GM12878 (cell line): Measurements from ENCODE around the gene ZNF396. TPM values are rescaled to one million over a fixed set of nuclear protein-coding genes. Genes with fewer than 3 reads are reported as not detected.
A peak's percentile ranks its signal among the peaks of the same experiment; 100 is the strongest.

Source experiments
- ATAC-seq: fragments of 200-7000 bp; cut with Tn5 transposase; 3 replicates; pipeline ENCODE4 v1.9.1; 2020; ENCODE audit warnings: mild to moderate bottlenecking, moderate library complexity
- BruUV-seq: library from RNA; stranded (reverse); fragments of 400-500 nt; replicated peaks from 2 replicates; lab custom pipeline; 2021; lab: Mats Ljungman, UMichigan
- CTCF ChIA-PET: fragments of 300-600 bp; sonication (Branson Sonifier 250); formaldehyde crosslinking; extraction: SDS; loops from one replicate; lab custom pipeline; 2021; ENCODE audit warnings: inconsistent platforms; lab: Yijun Ruan, JAX
- POLR2A ChIA-PET: fragments of 350-600 bp; formaldehyde crosslinking; extraction: SDS; loops from one replicate; lab custom pipeline; 2021; ENCODE audit warnings: inconsistent platforms; lab: Charles Lee
- RAD21 ChIA-PET: fragments of 300-600 bp; sonication (Branson Sonifier 250); formaldehyde crosslinking; loops from one replicate; lab custom pipeline; 2023; ENCODE audit warnings: antibody characterized with exemption; ENCODE audit not compliant: unreplicated experiment; lab: Charles Lee
- SMC1A ChIA-PET: fragments of 300-600 bp; sonication (Branson Sonifier 250); formaldehyde crosslinking; loops from one replicate; lab custom pipeline; 2023; ENCODE audit not compliant: unreplicated experiment, uncharacterized antibody; lab: Charles Lee
- DNase-seq: peaks from one replicate; pipeline ENCODE4 v3.0.0-alpha.2; 2011; ENCODE audit warnings: low read depth, low spot score
- FAIRE-seq: peaks from 3 replicates; lab custom pipeline; 2011; peaks lifted over from hg19 to GRCh38; lab: Jason Lieb, UNC
- H2AFZ ChIP-seq: 2 replicates; pipeline ENCODE4 v1.6.0; 2011; ENCODE audit warnings: low read depth, low read length, control low read depth; ENCODE audit not compliant: control insufficient read depth
- H3K27ac ChIP-seq: 2 replicates; pipeline ENCODE4 v1.5.1; 2011; ENCODE audit warnings: control low read depth; ENCODE audit not compliant: control insufficient read depth, insufficient read depth
- H3K27me3 ChIP-seq, 2 experiments: replicated peaks in 1 of 2; 2 replicates each; pipeline versions ENCODE4 v1.6.0 to v1.6.1; 2011; ENCODE audit warnings: low read length in 1 of 2; ENCODE audit not compliant: control insufficient read depth in 2 of 2, insufficient read depth in 2 of 2
- H3K36me3 ChIP-seq, 2 experiments: 2 replicates each; pipeline ENCODE4 v1.5.1; 2011; ENCODE audit warnings: low read length in 1 of 2; ENCODE audit not compliant: control insufficient read depth in 2 of 2, insufficient read depth in 2 of 2
- H3K4me1 ChIP-seq: 2 replicates; pipeline ENCODE4 v1.6.1; 2011; ENCODE audit warnings: mild to moderate bottlenecking, low read length, moderate library complexity, mixed read lengths; ENCODE audit not compliant: control insufficient read depth, insufficient read depth
- H3K4me2 ChIP-seq: 2 replicates; pipeline ENCODE4 v1.6.0; 2011; ENCODE audit warnings: control low read depth; ENCODE audit not compliant: control insufficient read depth, insufficient read depth
- H3K4me3 ChIP-seq: fragments of 200-600 bp; sonication (generic); 2 replicates; pipeline ENCODE4 v1.5.1; 2016
- H3K79me2 ChIP-seq: 2 replicates; pipeline ENCODE4 v1.6.0; 2011; ENCODE audit warnings: low read length; ENCODE audit not compliant: control insufficient read depth, insufficient read depth
- H3K9ac ChIP-seq: 2 replicates; pipeline ENCODE4 v1.8.0; 2011; ENCODE audit warnings: low read length, control low read depth, mixed read lengths; ENCODE audit not compliant: control insufficient read depth, insufficient read depth
- H3K9me3 ChIP-seq: replicated peaks from 3 replicates; pipeline ENCODE4 v1.5.1; 2011; ENCODE audit warnings: mild to moderate bottlenecking, low read length; ENCODE audit not compliant: control insufficient read depth, insufficient read depth
- H4K20me1 ChIP-seq: 2 replicates; pipeline ENCODE4 v1.6.0; 2011; ENCODE audit not compliant: control insufficient read depth, insufficient read depth
- BHLHE40 ChIP-seq, 2 experiments: fragments of 450-650 bp in 1 of 2; IDR thresholded peaks; 2 replicates each; pipeline ENCODE4 v1.6.1; 2011 to 2017; ENCODE audit warnings: low read depth in 2 of 2, borderline replicate concordance in 1 of 2, improper control_type of control experiment in 1 of 2, low read length in 1 of 2, mild to moderate bottlenecking in 1 of 2
- CREB1 ChIP-seq: IDR thresholded peaks from 2 replicates; pipeline ENCODE4 v1.6.1; 2012; ENCODE audit warnings: low read depth, mild to moderate bottlenecking, inconsistent platforms
- CREM ChIP-seq: IDR thresholded peaks from 2 replicates; pipeline ENCODE4 v1.6.1; 2014; ENCODE audit warnings: antibody characterized with exemption, low read depth
- EP300 ChIP-seq, 2 experiments: fragments of 150-350 bp in 1 of 2; IDR thresholded peaks; 2 replicates each; pipeline ENCODE4 v1.6.1; 2011 to 2012; ENCODE audit warnings: low read depth in 2 of 2, low read length in 2 of 2, borderline replicate concordance in 1 of 2, improper control_type of control experiment in 1 of 2, inconsistent platforms in 1 of 2; ENCODE audit not compliant: control insufficient read depth in 1 of 2
- ESRRA ChIP-seq: IDR thresholded peaks from 2 replicates; pipeline ENCODE4 v1.6.1; 2012; ENCODE audit warnings: mild to moderate bottlenecking, low read length, improper control_type of control experiment
- IKZF1 ChIP-seq: fragments of 450-650 bp; conservative IDR thresholded peaks from 2 replicates; pipeline ENCODE4 v1.6.1; 2017; ENCODE audit warnings: antibody characterized with exemption, mild to moderate bottlenecking
- JUNB ChIP-seq: IDR thresholded peaks from 2 replicates; pipeline ENCODE4 v1.6.1; 2016; ENCODE audit warnings: antibody characterized with exemption, mild to moderate bottlenecking
- KAT2A ChIP-seq: conservative IDR thresholded peaks from 2 replicates; pipeline ENCODE4 v1.6.1; 2011; ENCODE audit warnings: low read depth, low read length; ENCODE audit not compliant: control insufficient read depth
- MEF2A ChIP-seq: IDR thresholded peaks from 2 replicates; pipeline ENCODE4 v1.6.1; 2011; ENCODE audit warnings: low read depth, mild to moderate bottlenecking, low read length, moderate library complexity; ENCODE audit not compliant: insufficient read depth
- PAX8 ChIP-seq: fragments of 450-650 bp; IDR thresholded peaks from 2 replicates; pipeline ENCODE4 v1.6.1; 2017; ENCODE audit warnings: mild to moderate bottlenecking, moderate library complexity
- POLR2A ChIP-seq: IDR thresholded peaks from 2 replicates; pipeline ENCODE4 v1.6.1; 2011; ENCODE audit warnings: low read depth, mild to moderate bottlenecking, low read length
- POU2F2 ChIP-seq: IDR thresholded peaks from 3 replicates; pipeline ENCODE4 v1.6.1; 2011; ENCODE audit warnings: low read depth, mild to moderate bottlenecking, low read length, borderline replicate concordance
- RUNX3 ChIP-seq: IDR thresholded peaks from 2 replicates; pipeline ENCODE4 v1.6.1; 2012; ENCODE audit warnings: low read length, inconsistent platforms
- SP1 ChIP-seq: IDR thresholded peaks from one replicate; pipeline ENCODE4 v1.6.1; 2011; ENCODE audit warnings: low read depth, low read length
- TCF12 ChIP-seq: IDR thresholded peaks from 2 replicates; pipeline ENCODE4 v1.6.1; 2011; ENCODE audit warnings: low read depth, mild to moderate bottlenecking, low read length
- TCF3 ChIP-seq: IDR thresholded peaks from 2 replicates; pipeline ENCODE4 v1.6.1; 2012; ENCODE audit warnings: low read depth, mild to moderate bottlenecking, low read length, borderline replicate concordance; ENCODE audit not compliant: insufficient read depth
- YBX1 ChIP-seq: fragments of 450-650 bp; IDR thresholded peaks from 2 replicates; pipeline ENCODE4 v1.6.1; 2016; ENCODE audit warnings: antibody characterized with exemption
- ZNF274 ChIP-seq: IDR thresholded peaks from one replicate; pipeline ENCODE4 v1.8.0; 2011; ENCODE audit not compliant: insufficient read length, insufficient read depth
- WGBS: methylation state at CpG from one replicate; pipeline ENCODE4 v1.1.6; 2016; ENCODE audit warnings: low lambda C conversion rate; ENCODE audit not compliant: insufficient replicate concordance, insufficient coverage; ENCODE audit errors: missing lambda C conversion rate; 5-methylcytosine and 5-hydroxymethylcytosine counted together
- in situ Hi-C: fragments of 300-500 bp; cut with MboI; formaldehyde crosslinking; loops from 9 replicates; pipeline ENCODE4 v1.14.3; 2018; ENCODE audit warnings: mixed read lengths
- intact Hi-C: fragments of 100-400 bp; cut with micrococcal nuclease; formaldehyde crosslinking; loops from one replicate; pipeline ENCODE4 v1.14.2; 2022; ENCODE audit not compliant: unreplicated experiment
- polyA plus RNA-seq, 11 experiments: library from polyadenylated mRNA; depleted of rRNA in 4 of 11; unstranded in 6 of 11; stranded (reverse) in 5 of 11; fragments of >200 nt; fragmentation: Nextera tagmentation in 4 of 11; fragmentation: Illumina TruSeq in 1 of 11; extraction: Ambion mirVana in 4 of 11; extraction: Trizol in 1 of 11; gene quantifications; 1 replicate in 1 of 11; 2 replicates in 10 of 11; pipeline versions ENCODE4 v1.2.1 to v1.2.3, GENCODE V29; 2011 to 2016; ENCODE audit warnings: inconsistent platforms in 2 of 11, missing spikeins in 2 of 11, low read depth in 1 of 11
- total RNA-seq, 4 experiments: library from RNA; depleted of rRNA in 3 of 4; stranded (reverse); fragments of >200 nt in 3 of 4; fragmentation: Illumina TruSeq in 1 of 4; extraction: Trizol in 1 of 4; gene quantifications; 2 replicates each; pipeline versions ENCODE4 v1.2.1 to v1.2.3, GENCODE V29; 2013 to 2021
- TF ChIP-seq, protein P1 (sequence below): IDR thresholded peaks from 2 replicates; pipeline ENCODE4 v1.6.1; 2012; ENCODE audit warnings: low read depth, low read length, improper control_type of control experiment
- TF ChIP-seq, protein P2 (sequence below): IDR thresholded peaks from 2 replicates; pipeline ENCODE4 v1.6.1; 2012; ENCODE audit warnings: low read depth, low read length, improper control_type of control experiment
- TF ChIP-seq, protein P3 (sequence below): IDR thresholded peaks from 2 replicates; pipeline ENCODE4 v1.6.1; 2012; ENCODE audit warnings: mild to moderate bottlenecking, low read depth, low read length

ZNF396 gene
- total and polyA plus RNA-seq, 10 of the 15 experiments (the other 5 are each of a cell fraction or from before 2014, with no cell fraction given): 0.14 to 0.79 (median 0.47) TPM

DNA sequence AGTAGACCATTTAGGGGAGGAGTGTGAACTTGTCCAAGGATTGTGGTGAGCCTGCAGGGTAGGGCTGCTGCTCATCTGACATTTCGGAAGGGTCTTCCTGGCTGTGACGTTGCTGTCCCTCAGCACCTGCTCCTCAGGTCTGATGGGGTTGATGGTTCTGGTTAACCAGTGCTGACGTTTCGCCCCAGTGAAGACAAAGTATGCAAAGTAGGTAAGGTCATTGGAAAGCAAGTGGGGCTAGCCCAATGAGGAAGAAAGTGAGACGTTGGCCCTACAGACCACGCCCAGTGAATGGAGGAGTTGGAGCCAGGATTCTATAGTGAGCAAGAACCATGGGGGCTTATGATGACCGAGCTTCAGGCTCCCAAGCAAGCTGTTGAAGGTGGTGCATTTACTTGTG, 33.4 kb upstream of the ZNF396 start:
- in situ Hi-C loops (loop anchor here (5.0 kb wide), 1 partner anchor 167 kb away; no protein-coding TSS in a partner anchor), intact Hi-C loops (loop anchor here (2.0 kb wide), 1 partner anchor 172 kb away; no protein-coding TSS in a partner anchor)
- Histone ChIP-seq H3K4me3 (no peak overlapping the region), H3K4me2 (peak overlapping the region; percentile 31), H3K4me1 (peaks cover 30% of the 10 kb centered on the region), H3K79me2 (no peaks in the 10 kb centered on the region), H4K20me1 (no peaks in the 10 kb centered on the region), H3K9me3 (no peaks in the 10 kb centered on the region), H3K27ac (no peak overlapping the region), H3K27me3 (no peaks in the 10 kb centered on the region), H2AFZ (peak overlapping the region; percentile 57), H3K9ac (no peak overlapping the region), H3K36me3 (no peaks in the 10 kb centered on the region)
- ChIA-PET CTCF (interaction anchor here (0.8 to 4.4 kb wide), 7 partner anchors 24 to 345 kb away, joined by 3 to 35 read pairs (median 7); no protein-coding TSS in a partner anchor), POLR2A (interaction anchor here (0.7 to 1.5 kb wide), 2 partner anchors 16 to 84 kb away, joined by 4 to 9 read pairs; no protein-coding TSS in a partner anchor), SMC1A (interaction anchor here (0.6 to 4.5 kb wide), 12 partner anchors 16 to 541 kb away, joined by 3 to 29 read pairs (median 6); partner anchors contain the start of gene INO80C), RAD21 (interaction anchor here (0.8 to 4.2 kb wide), 8 partner anchors 54 to 384 kb away, joined by 3 to 24 read pairs (median 4); partner anchors contain the start of gene INO80C)
- DNase-seq (no peak), FAIRE-seq (no peak), ATAC-seq (peak; percentile 67)
- no TSS peak for BruUV-seq
- WGBS: 21% methylated on average over 7 of the region's 7 CpGs
- TF ChIP-seq PAX8 (no peak), CREB1 (peak; percentile 72), POLR2A (no peak), RUNX3 (peak; percentile 42), SP1 (no peak), ESRRA (no peak), TCF12 (0 out of 2 replicates have a peak, but pooled peaks have one; percentile 55), IKZF1 (peak; percentile 24; the same call in 1 of the 2 replicates), YBX1 (no peak), JUNB (no peak), BHLHE40 (IDR thresholded peaks at IDR 0.05; ENCODE audit: borderline replicate concordance in 1 of 2, low read depth in 2 of 2, low read length in 1 of 2) (peak in 1 of 2 experiments; percentile 18; a peak in 1 of 4 replicates), EP300 (IDR thresholded peaks at IDR 0.05; ENCODE audit: borderline replicate concordance in 1 of 2, control insufficient read depth in 1 of 2, low read depth in 2 of 2, low read length in 2 of 2) (peak in 1 of 2 experiments; percentile 22; a peak in 1 of 4 replicates), ZNF274 (no peak), TCF3 (no peak), POU2F2 (peak; percentile 84; the same call in 2 of the 3 replicates), MEF2A (no peak), CREM (0 out of 2 replicates have a peak, but pooled peaks have one; percentile 34), KAT2A (no peak)
- TF ChIP-seq, protein P1, sequence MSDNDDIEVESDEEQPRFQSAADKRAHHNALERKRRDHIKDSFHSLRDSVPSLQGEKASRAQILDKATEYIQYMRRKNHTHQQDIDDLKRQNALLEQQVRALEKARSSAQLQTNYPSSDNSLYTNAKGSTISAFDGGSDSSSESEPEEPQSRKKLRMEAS: no peak
- TF ChIP-seq, protein P2, sequence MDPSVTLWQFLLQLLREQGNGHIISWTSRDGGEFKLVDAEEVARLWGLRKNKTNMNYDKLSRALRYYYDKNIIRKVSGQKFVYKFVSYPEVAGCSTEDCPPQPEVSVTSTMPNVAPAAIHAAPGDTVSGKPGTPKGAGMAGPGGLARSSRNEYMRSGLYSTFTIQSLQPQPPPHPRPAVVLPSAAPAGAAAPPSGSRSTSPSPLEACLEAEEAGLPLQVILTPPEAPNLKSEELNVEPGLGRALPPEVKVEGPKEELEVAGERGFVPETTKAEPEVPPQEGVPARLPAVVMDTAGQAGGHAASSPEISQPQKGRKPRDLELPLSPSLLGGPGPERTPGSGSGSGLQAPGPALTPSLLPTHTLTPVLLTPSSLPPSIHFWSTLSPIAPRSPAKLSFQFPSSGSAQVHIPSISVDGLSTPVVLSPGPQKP: no peak
- TF ChIP-seq, protein P3, sequence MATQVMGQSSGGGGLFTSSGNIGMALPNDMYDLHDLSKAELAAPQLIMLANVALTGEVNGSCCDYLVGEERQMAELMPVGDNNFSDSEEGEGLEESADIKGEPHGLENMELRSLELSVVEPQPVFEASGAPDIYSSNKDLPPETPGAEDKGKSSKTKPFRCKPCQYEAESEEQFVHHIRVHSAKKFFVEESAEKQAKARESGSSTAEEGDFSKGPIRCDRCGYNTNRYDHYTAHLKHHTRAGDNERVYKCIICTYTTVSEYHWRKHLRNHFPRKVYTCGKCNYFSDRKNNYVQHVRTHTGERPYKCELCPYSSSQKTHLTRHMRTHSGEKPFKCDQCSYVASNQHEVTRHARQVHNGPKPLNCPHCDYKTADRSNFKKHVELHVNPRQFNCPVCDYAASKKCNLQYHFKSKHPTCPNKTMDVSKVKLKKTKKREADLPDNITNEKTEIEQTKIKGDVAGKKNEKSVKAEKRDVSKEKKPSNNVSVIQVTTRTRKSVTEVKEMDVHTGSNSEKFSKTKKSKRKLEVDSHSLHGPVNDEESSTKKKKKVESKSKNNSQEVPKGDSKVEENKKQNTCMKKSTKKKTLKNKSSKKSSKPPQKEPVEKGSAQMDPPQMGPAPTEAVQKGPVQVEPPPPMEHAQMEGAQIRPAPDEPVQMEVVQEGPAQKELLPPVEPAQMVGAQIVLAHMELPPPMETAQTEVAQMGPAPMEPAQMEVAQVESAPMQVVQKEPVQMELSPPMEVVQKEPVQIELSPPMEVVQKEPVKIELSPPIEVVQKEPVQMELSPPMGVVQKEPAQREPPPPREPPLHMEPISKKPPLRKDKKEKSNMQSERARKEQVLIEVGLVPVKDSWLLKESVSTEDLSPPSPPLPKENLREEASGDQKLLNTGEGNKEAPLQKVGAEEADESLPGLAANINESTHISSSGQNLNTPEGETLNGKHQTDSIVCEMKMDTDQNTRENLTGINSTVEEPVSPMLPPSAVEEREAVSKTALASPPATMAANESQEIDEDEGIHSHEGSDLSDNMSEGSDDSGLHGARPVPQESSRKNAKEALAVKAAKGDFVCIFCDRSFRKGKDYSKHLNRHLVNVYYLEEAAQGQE: peak; percentile 49; the same call in 1 of the 2 replicates
